AG04450 (cell line): ENCODE data around the gene INPP5B. TPM values are rescaled to one million over a fixed set of nuclear protein-coding genes. Genes with fewer than 3 reads are reported as not detected.

Experiments
- CTCF ChIA-PET: fragments of 300-600, 350-600 bp; formaldehyde crosslinking; extraction: SDS; loops from one replicate; lab custom pipeline; 2022; ENCODE audit warnings: antibody characterized with exemption, inconsistent platforms; lab: Charles Lee
- POLR2A ChIA-PET: fragments of 350-600 bp; formaldehyde crosslinking; extraction: SDS; loops from one replicate; lab custom pipeline; 2021; ENCODE audit warnings: antibody characterized with exemption, inconsistent platforms; lab: Yijun Ruan, JAX
- DNase-seq: peaks from one replicate; pipeline ENCODE4 v3.0.0-alpha.2; 2011; ENCODE audit warnings: low read depth, low spot score
- H3K27ac ChIP-seq: one replicate; pipeline ENCODE4 v1.5.1; 2012; ENCODE audit warnings: low read depth, low read length, control low read depth
- H3K27me3 ChIP-seq: one replicate; pipeline ENCODE4 v1.6.0; 2012; ENCODE audit warnings: low read length; ENCODE audit not compliant: control insufficient read depth, insufficient read depth
- H3K4me3 ChIP-seq: 2 replicates; pipeline ENCODE4 v1.5.1; 2011; ENCODE audit warnings: mild to moderate bottlenecking, low read depth, low read length, control low read depth
- H3K9me3 ChIP-seq: 2 replicates; pipeline ENCODE4 v1.5.1; 2012; ENCODE audit warnings: low read length; ENCODE audit not compliant: control insufficient read depth, insufficient read depth
- CTCF ChIP-seq: IDR thresholded peaks from 2 replicates; pipeline ENCODE4 v1.5.1; 2011; ENCODE audit warnings: low read depth, low read length, control low read depth, inconsistent platforms
- polyA plus RNA-seq: library from polyadenylated mRNA; depleted of rRNA; stranded (reverse); fragments of >200 nt; gene quantifications from 2 replicates; pipeline ENCODE4 v1.2.3, GENCODE V29; 2011

Gene INPP5B
- polyA plus RNA-seq, 1 experiment, result 21.9 TPM

GRCh38 chr1:37845049-37845646, 101.7 kb downstream of the INPP5B start:
- POLR2A ChIA-PET, result no interaction called here
- TF ChIP-seq CTCF, result no peak
- Histone ChIP-seq H3K9me3 (no peaks in the 10 kb centered on the region), H3K27ac (no peak overlapping the region), H3K27me3 (no peaks in the 10 kb centered on the region), H3K4me3 (no peak overlapping the region)
- DNase-seq, result no peak
- CTCF ChIA-PET, result interaction anchor here (1.4 to 5.4 kb wide), 2 partner anchors 15 to 31 kb away, joined by 9 to 52 read pairs; partner anchors contain the start of gene MTF1

GRCh38 chr1:37844536-37844935, 102.3 kb downstream of the INPP5B start:
- H3K4me3 ChIP-seq, result no peak overlapping the region
- H3K9me3 ChIP-seq, result no peaks in the 10 kb centered on the region
- TF ChIP-seq CTCF, result no peak
- ChIA-PET POLR2A (no interaction called here), CTCF (interaction anchor here (1.4 to 5.4 kb wide), 2 partner anchors 16 to 31 kb away, joined by 9 to 52 read pairs; partner anchors contain the start of gene MTF1)
- H3K27me3 ChIP-seq, result no peaks in the 10 kb centered on the region
- no peak for DNase-seq
- no peak overlapping the region for H3K27ac ChIP-seq

- H3K27me3 ChIP-seq, result no peaks in the 10 kb centered on the region
- ChIA-PET CTCF (interaction anchor here (1.5 kb wide), 1 partner anchor 18 kb away, joined by 10 read pairs; the partner anchor contains the start of gene MTF1), POLR2A (no interaction called here)
- no peaks in the 10 kb centered on the region for H3K9me3 ChIP-seq
- H3K27ac ChIP-seq, result no peak overlapping the region
- TF ChIP-seq CTCF, result no peak
- no peak for DNase-seq
- H3K4me3 ChIP-seq, result no peak overlapping the region
Measured at GRCh38 chr1:37841652-37842051, 105.2 kb downstream of the INPP5B start.

- Histone ChIP-seq H3K4me3 (no peak overlapping the region), H3K9me3 (no peaks in the 10 kb centered on the region), H3K27me3 (no peaks in the 10 kb centered on the region), H3K27ac (no peak overlapping the region)
- ChIA-PET CTCF (interaction anchor here (0.9 kb wide), 1 partner anchor 19 kb away, joined by 4 read pairs; the partner anchor contains the start of gene MTF1), POLR2A (no interaction called here)
- no peak for DNase-seq
- no peak for TF ChIP-seq CTCF
Measured at GRCh38 chr1:37840711-37841110, 106.1 kb downstream of the INPP5B start.

- POLR2A ChIA-PET, result no interaction called here
Measured at GRCh38 chr1:37839676-37840075, 107.2 kb downstream of the INPP5B start.

More at GRCh38 chr1:37839676-37840075, 107.2 kb downstream of the INPP5B start:
- DNase-seq, result no peak
- Histone ChIP-seq H3K27ac (no peak overlapping the region), H3K9me3 (no peaks in the 10 kb centered on the region), H3K27me3 (no peaks in the 10 kb centered on the region), H3K4me3 (no peak overlapping the region)
- TF ChIP-seq CTCF, result no peak
- CTCF ChIA-PET, result interaction anchor here (2.3 kb wide), 1 partner anchor 20 kb away, joined by 14 read pairs; the partner anchor contains the start of gene MTF1
